Measurements from ENCODE around the gene PRKCH.
A peak's percentile ranks its signal among the peaks of the same experiment; 100 is the strongest.

PRKCH gene

DNA sequence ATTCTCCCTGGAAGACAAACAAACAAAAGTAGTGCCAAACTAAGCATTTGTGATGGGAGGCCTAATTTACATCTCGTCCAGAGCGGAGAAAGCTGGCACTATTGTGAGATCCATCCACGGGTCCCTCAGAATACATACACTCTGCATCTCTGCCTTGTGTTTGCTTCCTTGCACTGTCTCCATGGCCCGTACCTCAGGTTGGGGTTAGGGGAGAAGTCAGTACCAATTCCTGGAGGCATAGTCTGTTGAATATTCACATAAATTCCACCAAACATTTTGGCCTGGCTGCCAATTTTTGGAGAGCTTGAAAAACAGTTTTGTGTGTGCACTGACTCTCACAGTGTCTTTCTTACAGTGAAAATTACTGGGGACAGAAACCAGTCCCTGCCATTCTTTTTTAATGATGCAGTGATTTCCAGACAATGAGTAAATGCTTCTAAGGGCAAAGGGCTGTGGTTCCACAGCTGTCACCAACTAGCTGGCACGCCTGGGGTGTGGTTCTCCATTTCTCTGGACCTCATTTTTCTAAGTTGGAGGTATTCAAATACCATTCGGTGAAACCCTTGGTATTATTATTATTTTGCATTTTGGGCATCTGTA lies 254.3 kb downstream of the PRKCH start:
- 100% methylated on average over 1 of the region's 6 CpGs; no CpG with 5 or more reads in 1 of the 2 experiments for WGBS, 2 experiments (ENCODE audit: insufficient coverage in 2 of 2)
- no peak overlapping the region for H3K4me3 ChIP-seq (ENCODE audit: extremely low read depth, insufficient read depth, low read length, poor library complexity, severe bottlenecking)
- no peaks in the 10 kb centered on the region for H3K9me3 ChIP-seq (ENCODE audit: control insufficient read depth, low read length)
- peaks cover 44% of the 10 kb centered on the region for H3K4me1 ChIP-seq (ENCODE audit: control insufficient read depth, insufficient read depth, low read length, poor library complexity, severe bottlenecking)
- H3K36me3 ChIP-seq (ENCODE audit: control insufficient read depth, insufficient read depth, low read length), result no peaks in the 10 kb centered on the region
- no peak overlapping the region for H3K27ac ChIP-seq (ENCODE audit: low read depth, low read length, severe bottlenecking)

DNA sequence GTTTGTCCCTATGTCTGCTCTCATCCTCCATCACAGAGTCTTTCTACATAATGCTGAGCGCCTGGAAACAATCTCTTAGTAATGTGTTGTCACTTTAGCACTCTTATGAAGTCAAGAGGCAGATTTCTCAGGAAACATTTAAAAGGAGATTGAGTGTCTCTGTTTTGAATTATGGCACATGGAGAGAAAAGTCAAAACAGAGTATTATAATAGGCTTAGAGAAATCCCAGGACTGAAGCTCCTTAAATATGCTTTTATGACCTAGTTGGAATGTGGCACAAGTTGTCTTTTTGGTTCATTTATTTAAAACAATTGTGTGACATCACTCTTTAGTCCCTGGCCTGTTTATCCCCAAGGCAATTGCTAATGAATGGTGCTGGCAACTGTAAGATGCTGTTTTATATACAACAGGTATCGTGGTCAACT lies 256.1 kb downstream of the PRKCH start:
- Histone ChIP-seq H3K36me3 (ENCODE audit: control insufficient read depth, insufficient read depth, low read length) (no peaks in the 10 kb centered on the region), H3K27ac (ENCODE audit: low read depth, low read length, severe bottlenecking) (no peak overlapping the region), H3K4me3 (ENCODE audit: extremely low read depth, insufficient read depth, low read length, poor library complexity, severe bottlenecking) (no peak overlapping the region), H3K9me3 (ENCODE audit: control insufficient read depth, low read length) (no peaks in the 10 kb centered on the region), H3K4me1 (ENCODE audit: control insufficient read depth, insufficient read depth, low read length, poor library complexity, severe bottlenecking) (peaks cover 44% of the 10 kb centered on the region)
- WGBS, 2 experiments (ENCODE audit: insufficient coverage in 2 of 2), result 100% methylated on average over 1 of the region's 2 CpGs

GRCh38 chr14:61578745-61579144 lies 257.4 kb downstream of the PRKCH start:
- H3K9me3 ChIP-seq (ENCODE audit: control insufficient read depth, low read length), result no peaks in the 10 kb centered on the region
- no CpG with 5 or more reads among the region's 2 CpGs for WGBS, 2 experiments (ENCODE audit: insufficient coverage in 2 of 2)
- no peak overlapping the region for H3K4me3 ChIP-seq (ENCODE audit: extremely low read depth, insufficient read depth, low read length, poor library complexity, severe bottlenecking)
- H3K27ac ChIP-seq (ENCODE audit: low read depth, low read length, severe bottlenecking), result no peak overlapping the region
- H3K36me3 ChIP-seq (ENCODE audit: control insufficient read depth, insufficient read depth, low read length), result no peaks in the 10 kb centered on the region
- H3K4me1 ChIP-seq (ENCODE audit: control insufficient read depth, insufficient read depth, low read length, poor library complexity, severe bottlenecking), result peaks cover 38% of the 10 kb centered on the region

DNA sequence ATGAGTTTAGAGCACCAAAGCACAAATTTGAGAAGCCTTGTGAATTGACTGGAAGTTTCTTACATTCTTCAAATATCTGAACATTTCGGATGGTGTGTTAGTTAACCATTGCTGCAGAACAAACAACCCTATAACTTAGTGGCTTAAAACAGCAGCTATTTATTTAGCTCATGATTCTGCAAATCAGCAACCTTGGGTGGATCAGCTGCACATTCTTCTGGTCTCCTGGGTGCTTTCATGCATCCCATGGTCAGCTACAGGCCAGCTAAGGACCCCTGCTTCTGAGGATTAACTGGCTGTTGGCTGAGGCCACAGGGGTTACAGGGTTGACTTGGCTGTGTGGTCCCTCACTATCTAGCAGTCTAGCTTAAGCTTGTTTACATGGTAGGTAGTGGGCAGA lies 260.0 kb downstream of the PRKCH start:
- H3K36me3 ChIP-seq (ENCODE audit: control insufficient read depth, insufficient read depth, low read length), result no peaks in the 10 kb centered on the region
- no peaks in the 10 kb centered on the region for H3K9me3 ChIP-seq (ENCODE audit: control insufficient read depth, low read length)
- peak overlapping the region; percentile 30 for H3K27ac ChIP-seq (ENCODE audit: low read depth, low read length, severe bottlenecking)
- WGBS, 2 experiments (ENCODE audit: insufficient coverage in 2 of 2), result no CpG with 5 or more reads among the region's 1 CpG
- no peak overlapping the region for H3K4me3 ChIP-seq (ENCODE audit: extremely low read depth, insufficient read depth, low read length, poor library complexity, severe bottlenecking)
- peaks cover 44% of the 10 kb centered on the region for H3K4me1 ChIP-seq (ENCODE audit: control insufficient read depth, insufficient read depth, low read length, poor library complexity, severe bottlenecking)

GRCh38 chr14:61581955-61582615 lies 260.7 kb downstream of the PRKCH start:
- Histone ChIP-seq H3K4me3 (ENCODE audit: extremely low read depth, insufficient read depth, low read length, poor library complexity, severe bottlenecking) (no peak overlapping the region), H3K36me3 (ENCODE audit: control insufficient read depth, insufficient read depth, low read length) (no peaks in the 10 kb centered on the region), H3K9me3 (ENCODE audit: control insufficient read depth, low read length) (no peaks in the 10 kb centered on the region), H3K4me1 (ENCODE audit: control insufficient read depth, insufficient read depth, low read length, poor library complexity, severe bottlenecking) (peaks cover 48% of the 10 kb centered on the region), H3K27ac (ENCODE audit: low read depth, low read length, severe bottlenecking) (no peak overlapping the region)
- WGBS, 2 experiments (ENCODE audit: insufficient coverage in 2 of 2), result 94 to 98% methylated on average over 3 of the region's 3 CpGs

- Histone ChIP-seq H3K4me3 (ENCODE audit: extremely low read depth, insufficient read depth, low read length, poor library complexity, severe bottlenecking) (no peak overlapping the region), H3K4me1 (ENCODE audit: control insufficient read depth, insufficient read depth, low read length, poor library complexity, severe bottlenecking) (peaks cover 48% of the 10 kb centered on the region), H3K36me3 (ENCODE audit: control insufficient read depth, insufficient read depth, low read length) (no peaks in the 10 kb centered on the region), H3K9me3 (ENCODE audit: control insufficient read depth, low read length) (no peaks in the 10 kb centered on the region), H3K27ac (ENCODE audit: low read depth, low read length, severe bottlenecking) (no peak overlapping the region)
- no CpG with 5 or more reads among the region's 2 CpGs for WGBS, 2 experiments (ENCODE audit: insufficient coverage in 2 of 2)
These were observed 261.4 kb downstream of the PRKCH start for GRCh38 chr14:61582815-61583214.

DNA sequence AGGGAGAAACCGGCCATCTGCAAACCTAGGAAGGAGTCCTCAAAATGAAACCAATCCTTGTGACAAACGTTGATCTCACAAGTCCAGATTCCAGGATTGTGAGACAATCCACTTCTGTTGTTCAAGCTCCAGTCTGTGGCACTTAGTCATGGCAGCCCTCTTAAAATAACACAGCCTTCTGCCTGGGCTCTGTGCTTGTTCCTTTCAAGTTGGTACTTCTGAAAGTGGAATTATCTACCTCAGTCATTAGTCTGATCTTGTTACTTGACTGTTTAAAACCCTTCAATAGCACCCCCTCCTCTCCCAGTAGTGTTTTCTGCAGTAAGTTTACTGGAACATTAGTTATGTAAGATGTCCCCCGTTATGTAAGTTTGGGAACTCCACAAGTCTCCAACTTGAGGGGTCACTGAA lies 263.0 kb downstream of the PRKCH start:
- whole genome bisulfite sequencing, 2 experiments (ENCODE audit: insufficient coverage in 2 of 2), result 69 to 80% methylated on average over 2 to 3 of the region's 3 CpGs
- H3K4me1 ChIP-seq (ENCODE audit: control insufficient read depth, insufficient read depth, low read length, poor library complexity, severe bottlenecking), result peaks cover 54% of the 10 kb centered on the region

DNA sequence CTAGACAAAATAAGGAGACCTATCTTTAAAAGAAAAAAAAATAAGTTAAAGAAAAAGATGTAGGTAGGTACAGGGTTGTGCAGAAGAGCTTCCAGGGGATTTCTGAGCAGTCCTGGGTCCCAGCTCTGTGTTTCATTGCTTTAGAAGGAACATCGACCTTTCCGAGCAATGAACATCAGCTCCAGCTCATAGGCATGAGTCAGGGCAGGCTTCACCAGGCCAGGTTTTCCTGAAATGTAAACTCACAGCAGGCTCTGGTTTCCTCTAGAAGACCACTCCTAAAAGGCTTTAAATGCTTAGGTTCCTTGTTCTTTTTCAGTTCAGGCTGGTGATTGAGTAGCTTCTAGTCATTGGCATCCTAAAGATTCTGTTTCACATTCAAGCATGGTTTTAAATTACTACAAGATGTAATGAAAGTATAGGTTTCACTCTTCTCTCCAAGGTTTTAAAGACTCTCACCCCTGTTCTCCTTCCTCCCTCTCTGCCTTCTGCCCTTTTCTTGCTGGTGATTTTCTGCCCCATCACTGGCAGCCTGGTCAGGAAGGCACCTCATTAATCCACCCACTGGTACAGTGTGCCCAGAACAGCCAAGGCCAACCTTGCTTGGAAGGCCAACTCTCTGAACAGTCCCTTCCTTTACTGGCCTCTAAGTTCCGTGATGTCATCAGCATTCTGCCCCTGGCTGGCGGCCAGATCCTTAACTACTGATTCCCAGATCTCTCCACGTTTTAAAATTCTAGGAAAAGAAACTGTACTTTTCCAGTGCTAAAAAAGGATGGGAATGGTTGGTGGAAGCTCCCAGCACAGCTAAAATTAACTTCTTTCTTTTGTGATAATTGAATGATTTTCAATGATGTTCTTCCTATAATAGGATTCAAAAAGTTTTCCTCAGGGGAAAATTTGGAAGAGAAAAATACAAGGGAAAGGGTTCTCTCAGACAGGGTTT lies 264.5 kb downstream of the PRKCH start:
- Histone ChIP-seq H3K27ac (ENCODE audit: low read depth, low read length, severe bottlenecking) (peak overlapping the region; percentile 87), H3K36me3 (ENCODE audit: control insufficient read depth, insufficient read depth, low read length) (no peaks in the 10 kb centered on the region), H3K9me3 (ENCODE audit: control insufficient read depth, low read length) (no peaks in the 10 kb centered on the region), H3K4me3 (ENCODE audit: extremely low read depth, insufficient read depth, low read length, poor library complexity, severe bottlenecking) (no peak overlapping the region), H3K4me1 (ENCODE audit: control insufficient read depth, insufficient read depth, low read length, poor library complexity, severe bottlenecking) (peaks cover 65% of the 10 kb centered on the region)
- WGBS, 2 experiments (ENCODE audit: insufficient coverage in 2 of 2), result 81 to 94% methylated on average over 3 of the region's 5 CpGs

More for the DNA sequence above, 263.0 kb downstream of the PRKCH start:
- Histone ChIP-seq H3K36me3 (ENCODE audit: control insufficient read depth, insufficient read depth, low read length) (no peaks in the 10 kb centered on the region), H3K27ac (ENCODE audit: low read depth, low read length, severe bottlenecking) (peak overlapping the region; percentile 87), H3K9me3 (ENCODE audit: control insufficient read depth, low read length) (no peaks in the 10 kb centered on the region), H3K4me3 (ENCODE audit: extremely low read depth, insufficient read depth, low read length, poor library complexity, severe bottlenecking) (no peak overlapping the region)

- Histone ChIP-seq H3K4me1 (ENCODE audit: control insufficient read depth, insufficient read depth, low read length, poor library complexity, severe bottlenecking) (peaks cover 57% of the 10 kb centered on the region), H3K36me3 (ENCODE audit: control insufficient read depth, insufficient read depth, low read length) (no peaks in the 10 kb centered on the region), H3K4me3 (ENCODE audit: extremely low read depth, insufficient read depth, low read length, poor library complexity, severe bottlenecking) (no peak overlapping the region), H3K9me3 (ENCODE audit: control insufficient read depth, low read length) (no peaks in the 10 kb centered on the region), H3K27ac (ENCODE audit: low read depth, low read length, severe bottlenecking) (peak overlapping the region; percentile 87)
- WGBS, 2 experiments (ENCODE audit: insufficient coverage in 2 of 2), result 100% methylated on average over 1 of the region's 4 CpGs
These were observed 265.2 kb downstream of the PRKCH start for GRCh38 chr14:61586544-61587055.

DNA sequence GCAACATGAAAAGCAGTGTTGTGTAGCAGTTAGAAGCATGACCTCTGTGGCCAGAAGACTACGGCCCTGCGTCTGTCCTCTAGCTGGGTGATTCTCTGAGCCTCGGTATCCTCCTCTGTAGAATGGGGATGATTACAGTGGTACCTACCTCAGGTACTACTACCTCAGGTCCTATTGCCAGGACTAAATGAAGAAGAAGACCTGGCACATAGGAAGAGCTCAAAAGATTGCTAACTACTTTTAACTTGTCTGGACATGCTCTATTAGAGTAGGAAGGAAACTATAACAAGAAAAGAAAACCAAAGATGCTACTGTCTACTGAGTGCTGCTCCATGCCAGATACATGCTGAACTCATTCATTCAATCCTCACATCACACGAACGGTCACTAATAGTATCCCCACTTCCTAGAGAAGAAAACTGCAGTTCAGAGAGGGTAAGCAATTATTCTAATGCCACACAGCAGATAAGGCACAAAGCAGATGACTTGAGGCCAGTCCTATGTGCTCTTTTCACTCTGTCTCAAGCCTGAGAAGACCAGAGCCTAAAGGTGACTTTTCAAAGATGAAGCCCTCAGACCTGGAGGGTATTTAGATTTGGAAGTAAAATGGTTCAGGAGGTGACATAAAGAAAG lies 265.8 kb downstream of the PRKCH start:
- peaks cover 52% of the 10 kb centered on the region for H3K4me1 ChIP-seq (ENCODE audit: control insufficient read depth, insufficient read depth, low read length, poor library complexity, severe bottlenecking)
- no peak overlapping the region for H3K27ac ChIP-seq (ENCODE audit: low read depth, low read length, severe bottlenecking)
- 93 to 100% methylated on average over 2 to 4 of the region's 5 CpGs for WGBS, 2 experiments (ENCODE audit: insufficient coverage in 2 of 2)
- no peaks in the 10 kb centered on the region for H3K36me3 ChIP-seq (ENCODE audit: control insufficient read depth, insufficient read depth, low read length)
- no peak overlapping the region for H3K4me3 ChIP-seq (ENCODE audit: extremely low read depth, insufficient read depth, low read length, poor library complexity, severe bottlenecking)
- no peaks in the 10 kb centered on the region for H3K9me3 ChIP-seq (ENCODE audit: control insufficient read depth, low read length)

Measured in mesodermal cell (in vitro differentiated cells).